HG02852 (cell line): ENCODE measurements around the gene MICB.
"Not testable (repeated sequence)": the region's sequence is repeated elsewhere in the genome, so short reads cannot be mapped to it uniquely, and the experiment has no call there.

ENCODE experiments used
- ATAC-seq: cut with Tn5 transposase; IDR thresholded peaks from one replicate; pipeline ENCODE4 v1.9.1; 2021; ENCODE audit warnings: mild to moderate bottlenecking, moderate library complexity; ENCODE audit not compliant: unreplicated experiment

MICB gene

DNA sequence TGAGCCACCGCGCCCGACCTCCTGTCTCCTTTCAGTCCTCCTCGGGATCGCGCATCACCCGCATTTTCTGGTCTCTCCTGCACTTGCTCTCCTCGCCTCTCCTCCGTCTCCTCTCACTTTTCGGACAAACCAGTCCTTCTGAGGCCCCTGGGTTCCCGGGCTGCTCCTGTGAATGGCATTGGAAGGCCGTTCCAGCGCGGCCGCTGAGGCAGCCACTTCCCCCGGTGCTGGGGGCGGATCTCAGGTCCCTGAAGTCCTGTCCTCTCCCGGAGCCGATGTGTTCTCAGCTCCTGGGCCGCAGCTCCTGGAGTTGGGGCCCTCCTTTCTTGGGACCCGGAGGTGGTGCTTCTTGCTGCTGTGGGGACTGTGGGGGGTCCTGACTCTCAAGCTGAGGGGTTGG is 803 bp downstream of the MICB start:
- ATAC-seq = no peak

DNA sequence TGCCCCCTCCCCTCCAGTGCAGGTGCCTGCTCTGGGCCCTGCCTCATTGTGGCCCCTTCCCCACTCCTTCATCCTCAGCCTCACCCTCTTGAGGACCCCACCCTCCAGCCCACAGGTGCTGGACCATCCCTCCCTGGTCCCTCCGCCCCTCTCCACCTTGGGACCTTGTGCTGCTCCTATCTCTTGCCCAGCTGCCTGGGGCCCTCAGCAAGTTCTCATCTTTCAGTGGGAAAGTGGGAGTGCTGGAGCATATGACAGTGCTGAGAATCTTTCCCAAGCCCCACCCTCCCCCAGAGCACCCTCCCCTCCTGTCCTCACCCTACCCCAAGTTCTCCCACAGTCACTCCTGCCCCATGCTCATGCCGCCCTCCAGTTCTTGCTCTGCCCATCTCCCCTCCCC is 1.7 kb downstream of the MICB start:
- ATAC-seq = not testable (repeated sequence)

DNA sequence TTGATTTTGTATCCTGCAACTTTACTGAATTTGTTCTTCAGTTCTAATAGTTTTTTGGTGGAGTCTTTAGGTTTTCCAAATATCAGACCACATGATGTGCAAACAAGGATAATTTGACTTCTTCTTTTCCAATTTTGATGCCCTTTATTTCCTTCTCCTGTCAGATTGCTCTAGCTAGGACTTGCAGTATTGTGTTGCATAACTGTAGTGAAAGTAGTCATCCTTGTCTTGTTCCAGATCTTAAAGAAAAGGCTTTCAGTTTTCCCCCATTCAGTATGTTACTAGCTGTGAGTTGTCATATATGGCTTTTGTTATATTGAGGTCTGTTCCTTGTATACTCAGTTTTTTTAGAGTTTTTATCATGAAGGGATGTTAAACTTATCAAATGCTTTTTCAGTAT is 4.6 kb downstream of the MICB start:
- ATAC-seq = no peak

DNA sequence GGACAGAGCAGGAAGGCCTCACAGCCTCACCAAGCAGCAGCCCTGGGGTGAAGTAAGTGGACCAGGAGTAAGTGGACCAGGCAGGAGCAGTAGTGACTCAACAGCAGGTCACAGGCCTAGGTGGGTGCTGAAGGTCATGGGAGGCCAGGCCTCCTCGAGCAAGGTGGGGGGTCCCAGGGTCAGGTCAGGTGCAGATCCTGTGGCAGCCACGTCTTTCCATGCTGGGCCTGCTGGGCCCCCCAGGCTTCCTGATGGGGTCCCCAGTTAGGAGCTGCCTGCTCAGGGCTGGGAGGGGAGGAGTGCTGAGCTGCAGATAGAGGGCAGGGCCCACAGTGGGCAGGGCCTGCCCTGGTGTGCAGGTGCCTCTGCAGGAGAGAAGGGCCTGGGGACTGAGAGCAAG is 11.1 kb downstream of the MICB start:
- ATAC-seq = not testable (repeated sequence)

DNA sequence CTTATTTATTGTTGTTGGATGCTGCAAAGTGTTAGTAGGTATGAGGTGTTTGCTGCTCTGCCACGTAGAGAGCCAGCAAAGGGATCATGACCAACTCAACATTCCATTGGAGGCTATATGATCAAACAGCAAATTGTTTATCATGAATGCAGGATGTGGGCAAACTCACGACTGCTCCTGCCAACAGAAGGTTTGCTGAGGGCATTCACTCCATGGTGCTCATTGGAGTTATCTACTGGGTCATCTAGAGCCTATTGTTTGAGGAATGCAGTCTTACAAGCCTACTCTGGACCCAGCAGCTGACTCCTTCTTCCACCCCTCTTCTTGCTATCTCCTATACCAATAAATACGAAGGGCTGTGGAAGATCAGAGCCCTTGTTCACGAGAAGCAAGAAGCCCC is 12.1 kb downstream of the MICB start:
- ATAC-seq = no peak

DNA sequence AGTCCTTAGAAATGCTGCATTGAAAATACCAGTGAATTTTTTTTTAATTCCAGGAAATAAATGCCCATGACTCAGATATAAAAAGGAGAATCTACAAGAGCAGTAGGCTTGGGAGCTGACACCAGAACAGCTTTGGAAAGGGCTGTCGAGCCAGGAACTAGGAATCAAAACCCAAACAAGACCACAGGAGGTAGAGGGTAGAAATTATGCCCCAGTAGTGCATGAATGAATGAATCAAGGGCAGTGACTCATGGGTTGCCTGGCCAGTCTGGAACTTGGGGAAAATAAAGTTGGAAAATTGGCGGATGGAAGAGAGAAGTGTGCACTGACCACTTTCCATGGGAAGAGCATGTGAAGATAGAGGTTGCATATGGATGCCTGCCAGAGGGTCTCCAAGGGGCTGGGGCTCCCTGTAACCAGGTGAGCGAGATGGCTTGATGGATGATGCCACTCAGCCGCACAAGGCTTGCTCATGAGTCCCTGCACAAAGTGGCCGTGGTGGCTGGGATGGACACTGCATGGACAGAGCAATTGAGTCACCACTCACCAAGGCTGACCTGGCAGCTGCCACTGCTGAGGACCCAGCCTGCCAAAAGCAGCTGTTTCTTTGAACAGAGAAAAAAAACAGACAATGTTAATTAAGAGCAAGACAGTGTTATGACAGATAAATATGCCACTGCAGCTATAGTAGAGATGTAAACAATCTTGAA is 15.7 kb downstream of the MICB start:
- ATAC-seq = no peak

DNA sequence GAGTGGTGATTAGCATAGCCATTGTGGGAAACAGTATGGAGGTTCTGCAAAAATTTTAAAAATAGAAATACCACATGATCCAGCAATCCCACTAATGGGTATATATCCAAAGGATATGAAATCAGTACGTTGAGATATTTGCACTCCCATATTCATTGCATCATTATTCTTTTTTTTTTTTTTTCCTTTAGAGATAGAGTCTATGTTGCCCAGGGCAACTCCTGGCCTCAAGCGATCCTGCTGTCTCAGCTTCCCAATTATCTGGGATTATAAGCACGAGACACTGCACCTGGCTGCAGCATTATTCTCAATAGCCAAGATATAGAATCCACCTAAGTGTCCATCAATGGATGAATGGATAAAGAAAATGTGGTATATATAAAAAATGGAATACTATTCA is 23.9 kb downstream of the MICB start:
- no peak for ATAC-seq

DNA sequence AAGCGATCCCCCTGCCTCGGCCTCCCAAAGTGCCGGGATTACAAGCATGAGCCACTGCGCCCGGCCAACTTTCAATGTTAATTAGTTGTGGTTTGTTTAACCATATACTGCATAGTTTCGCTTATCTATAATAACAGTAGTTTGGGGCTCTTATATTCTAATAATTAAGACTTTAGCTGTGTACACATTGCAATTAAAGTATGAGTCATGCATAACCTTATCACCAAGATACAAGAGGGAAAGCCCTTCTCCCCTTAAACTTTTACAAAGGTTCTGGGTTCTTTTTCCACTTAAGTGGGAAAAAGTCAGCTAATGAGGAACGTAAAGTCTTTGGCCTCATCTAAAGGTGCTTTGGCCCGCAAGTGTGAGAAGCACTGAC is 27.6 kb downstream of the MICB start:
- no peak for ATAC-seq

DNA sequence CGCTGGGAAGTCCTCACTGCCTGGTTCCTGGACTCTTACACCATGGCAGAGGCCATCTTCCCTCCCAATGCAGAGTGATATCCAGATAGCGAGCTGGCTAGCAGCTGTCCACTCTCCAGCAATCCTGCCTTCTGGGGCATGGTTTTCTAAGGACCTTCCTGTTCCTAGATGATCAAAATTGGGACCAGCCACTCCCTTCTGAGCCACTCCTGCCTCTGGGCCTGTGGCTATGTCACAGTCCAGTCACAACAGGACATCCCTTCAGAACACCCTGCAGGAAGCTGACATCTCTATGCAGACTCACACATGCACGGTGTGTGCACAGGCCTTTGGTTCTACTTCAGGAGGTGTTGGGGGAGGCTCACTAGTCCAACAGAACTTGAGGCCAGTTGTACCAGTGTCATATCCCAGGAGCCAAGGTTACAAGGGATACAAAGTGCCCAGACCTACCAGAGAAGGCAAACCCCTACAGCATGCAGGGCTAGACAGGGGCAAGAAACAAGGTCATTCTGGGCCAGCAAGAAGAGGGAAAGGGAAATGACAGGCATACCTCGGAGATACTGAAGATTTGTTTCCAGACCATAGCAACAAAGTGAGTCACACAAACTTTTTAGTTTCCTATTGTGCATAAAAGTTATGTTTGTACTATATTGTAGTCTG is 28.1 kb downstream of the MICB start:
- ATAC-seq = no peak

DNA sequence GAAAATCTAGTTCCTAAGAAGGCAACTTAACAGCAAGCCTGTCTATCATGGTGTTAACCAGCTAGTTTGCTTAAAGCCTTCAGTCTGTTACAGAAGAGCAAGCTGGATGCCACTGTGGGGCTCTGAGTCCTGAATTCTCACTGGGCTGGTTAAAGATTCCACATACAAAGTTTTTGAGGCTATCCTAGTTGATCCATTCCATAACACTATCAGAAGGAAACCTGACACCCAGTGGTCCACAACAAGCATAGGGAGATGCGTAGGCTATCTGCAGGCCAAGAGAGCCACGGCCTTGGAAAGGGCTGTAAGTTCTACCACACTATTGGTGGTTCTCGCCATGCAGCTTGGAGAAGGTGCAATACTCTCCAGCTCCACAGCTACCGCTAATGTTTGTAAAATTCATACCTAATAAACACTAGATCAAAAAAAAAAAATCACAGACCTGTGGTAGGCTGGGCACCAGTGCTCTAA is 30.4 kb downstream of the MICB start:
- ATAC-seq = no peak

DNA sequence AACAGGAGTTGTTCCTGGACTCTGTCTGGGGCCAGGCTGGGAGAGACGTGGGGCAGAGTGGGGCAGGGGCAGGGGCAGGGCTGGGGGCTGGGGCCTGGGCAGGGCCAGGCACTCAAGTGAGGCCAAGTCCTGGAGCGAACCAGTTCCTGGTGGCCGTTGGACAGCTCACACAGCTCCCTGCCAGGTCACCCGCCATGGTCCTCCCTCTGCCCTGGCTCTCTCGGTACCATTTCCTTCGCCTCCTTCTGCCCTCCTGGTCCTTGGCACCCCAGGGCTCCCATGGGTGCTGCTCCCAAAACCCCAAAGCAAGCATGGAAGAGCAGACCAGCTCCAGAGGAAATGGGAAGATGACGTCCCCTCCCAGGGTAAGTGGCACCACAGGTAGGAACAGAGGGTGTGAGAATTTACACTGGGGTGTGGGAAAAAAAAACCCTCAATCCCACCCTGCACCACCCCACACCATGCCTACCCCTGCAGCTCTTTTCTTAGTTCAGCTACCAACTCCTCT is 30.9 kb downstream of the MICB start, which contains the start of gene MCCD1:
Gene MCCD1, plus strand, starts transcription at position 142 of the 508 bp plus-strand sequence. Its CDS starts 53 bp downstream, at position 195.
- ATAC-seq = no peak

DNA sequence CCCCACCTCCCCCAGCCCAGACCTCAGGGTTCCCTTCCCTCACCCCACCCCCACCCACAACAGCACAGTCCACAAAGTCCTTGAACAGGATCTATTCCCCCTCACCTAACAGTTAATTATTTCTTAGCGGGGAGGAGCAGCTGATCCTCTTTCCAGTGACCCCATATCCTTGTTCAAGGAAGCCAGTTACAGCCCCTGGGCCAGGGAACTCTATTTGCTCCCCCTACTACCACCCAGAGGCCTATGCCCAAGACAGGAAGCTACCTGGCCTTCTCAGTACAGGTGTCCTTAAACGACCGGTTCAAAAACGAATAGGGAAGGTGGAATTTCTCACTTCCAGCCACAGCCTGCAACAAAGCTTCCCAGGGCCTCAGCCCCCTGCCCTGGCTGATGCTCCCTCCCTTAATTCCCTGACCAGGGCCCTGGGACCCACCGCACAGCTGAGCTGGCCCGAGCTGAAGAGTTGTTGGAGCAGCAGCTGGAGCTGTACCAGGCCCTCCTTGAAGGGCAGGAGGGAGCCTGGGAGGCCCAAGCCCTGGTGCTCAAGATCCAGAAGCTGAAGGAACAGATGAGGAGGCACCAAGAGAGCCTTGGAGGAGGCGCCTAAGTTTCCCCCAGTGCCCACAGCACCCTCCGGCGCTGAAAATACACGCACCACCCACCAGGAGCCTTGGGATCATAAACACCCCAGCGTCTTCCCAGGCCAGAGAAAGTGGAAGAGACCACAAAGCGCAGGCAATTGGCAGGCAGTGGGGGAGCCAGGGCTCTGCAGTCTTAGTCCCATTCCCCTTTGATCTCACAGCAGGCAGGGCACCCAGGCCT is 31.6 kb downstream of the MICB start:
- no peak for ATAC-seq

DNA sequence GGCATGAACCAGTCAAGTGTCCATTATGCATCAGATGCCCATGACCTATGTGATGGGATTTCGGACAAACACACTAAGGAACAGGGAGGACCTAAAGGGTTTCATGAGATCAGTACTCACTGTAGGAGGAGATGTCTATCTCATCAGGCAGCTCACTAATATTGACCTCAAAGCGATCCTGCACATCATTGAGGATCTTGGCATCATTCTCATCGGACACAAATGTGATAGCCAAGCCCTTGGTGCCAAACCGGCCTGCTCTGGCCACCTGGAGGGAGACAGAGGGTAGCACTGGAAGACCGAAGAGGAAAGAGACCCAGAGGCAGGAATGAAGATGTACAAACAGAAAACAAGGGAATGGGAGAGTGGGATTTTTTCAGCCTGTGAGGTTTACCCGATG is 32.7 kb downstream of the MICB start:
- ATAC-seq = no peak

DNA sequence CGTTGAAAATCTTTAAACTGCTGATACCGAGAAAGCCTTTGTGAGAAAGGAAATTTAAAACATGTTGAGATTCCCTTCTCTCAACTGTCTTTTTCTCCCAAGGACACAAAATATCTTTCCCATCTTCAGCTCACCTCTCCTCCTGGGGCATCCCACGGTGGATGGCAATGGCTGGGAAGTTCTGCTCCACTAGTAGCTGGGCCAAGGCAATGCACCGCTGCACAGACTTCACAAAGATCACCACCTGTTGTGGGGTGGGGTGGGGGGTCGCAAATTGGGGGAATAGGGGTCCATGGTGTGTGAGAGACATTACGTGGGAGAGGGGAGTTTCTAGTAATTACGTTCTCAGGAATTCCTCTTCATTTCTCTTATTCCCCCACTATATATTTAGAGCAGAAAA is 33.2 kb downstream of the MICB start:
- no peak for ATAC-seq

DNA sequence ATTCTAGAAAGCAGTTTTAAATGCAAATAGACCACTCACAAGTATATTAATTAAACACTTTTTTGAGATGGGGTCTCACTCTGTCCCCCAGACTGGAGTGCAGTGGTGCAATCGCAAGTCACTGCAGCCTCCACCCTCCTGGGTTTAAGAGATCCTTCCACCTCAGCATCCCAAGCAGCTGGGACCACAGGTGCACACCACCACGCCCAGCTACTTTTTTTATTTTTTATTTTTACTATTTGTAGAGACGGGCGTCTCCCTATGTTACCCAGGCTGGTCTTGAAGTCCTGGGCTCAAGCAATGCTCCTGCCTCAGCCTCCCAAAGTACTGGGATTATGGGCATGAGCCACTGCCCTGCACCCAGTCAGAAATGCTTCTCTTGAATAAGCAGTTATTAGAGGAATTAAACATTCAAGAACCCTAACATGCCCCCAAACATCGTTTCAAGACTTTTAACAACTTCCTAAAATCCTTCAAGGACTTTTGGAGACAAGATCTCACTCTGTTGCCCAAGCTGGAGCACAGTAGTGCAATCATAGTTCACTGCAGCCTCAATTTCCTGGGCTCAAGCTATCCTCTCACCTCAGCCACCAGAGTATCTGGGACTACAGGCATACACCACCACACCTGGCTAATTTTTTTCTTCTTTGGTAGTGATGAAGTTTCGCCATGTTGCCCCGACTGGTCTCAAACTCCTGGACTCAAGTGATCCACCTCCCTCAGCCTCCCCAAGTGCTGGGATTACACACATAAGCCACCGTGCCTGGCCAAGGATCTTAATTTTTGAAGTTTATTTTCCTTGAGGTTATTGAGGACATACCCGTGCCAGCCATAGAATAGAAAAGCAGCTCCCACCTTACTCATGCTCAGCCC is 34.1 kb downstream of the MICB start:
- ATAC-seq = no peak

DNA sequence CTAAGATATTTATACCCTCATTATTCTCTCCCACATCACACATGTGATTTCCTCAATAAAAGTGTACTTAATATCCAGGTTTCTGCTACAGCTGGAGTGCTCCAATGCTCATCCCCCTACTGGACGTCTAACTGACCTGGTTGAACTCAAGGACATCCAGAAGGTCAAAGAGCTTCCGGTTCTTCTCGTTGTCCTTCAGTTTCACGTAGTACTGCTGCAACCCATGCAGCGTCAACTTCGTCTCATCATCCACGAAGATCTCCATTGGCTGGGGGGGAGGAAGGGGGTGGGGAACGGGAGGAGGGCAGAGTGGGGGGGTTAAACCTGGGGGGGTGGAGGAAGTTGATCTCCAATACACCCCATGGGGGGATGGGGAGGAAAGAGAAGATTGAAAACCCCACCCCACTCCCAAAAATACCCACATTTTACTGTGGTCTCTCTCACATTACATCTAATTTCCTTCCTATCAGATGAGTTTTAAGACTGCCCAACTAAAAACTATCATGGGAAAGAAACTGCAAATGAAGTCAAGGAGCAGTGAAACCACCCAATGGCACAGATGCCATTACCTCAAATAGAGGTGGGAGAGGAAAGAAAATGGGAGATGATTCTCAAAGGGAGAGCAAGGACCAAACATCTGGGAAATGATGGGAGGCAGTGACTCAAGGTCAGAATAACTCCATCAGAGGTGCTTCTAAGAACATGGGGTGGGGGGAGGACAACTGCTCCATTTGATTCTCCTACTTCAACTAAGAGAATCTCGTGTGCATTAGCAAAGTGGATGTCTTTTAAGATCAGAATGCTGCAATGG is 34.9 kb downstream of the MICB start:
- ATAC-seq = no peak

DNA sequence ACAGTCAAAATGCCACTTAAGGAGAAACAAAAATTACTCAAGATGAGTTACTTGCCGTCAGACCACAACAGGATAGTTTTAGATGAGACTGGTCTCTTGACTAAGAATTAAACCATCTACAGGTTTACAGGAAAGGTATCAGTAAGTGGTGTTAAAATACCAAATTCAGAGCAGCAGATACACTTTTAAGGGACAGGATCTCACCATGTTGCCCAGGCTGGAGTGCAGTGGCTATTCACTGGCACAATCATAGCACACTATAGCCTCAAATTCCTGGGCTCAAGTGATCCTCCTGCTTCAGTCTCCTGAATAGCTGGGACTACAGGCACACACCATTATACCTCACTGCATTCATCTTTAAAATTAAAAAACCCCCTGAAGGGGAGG is 35.5 kb downstream of the MICB start:
- ATAC-seq = no peak

DNA sequence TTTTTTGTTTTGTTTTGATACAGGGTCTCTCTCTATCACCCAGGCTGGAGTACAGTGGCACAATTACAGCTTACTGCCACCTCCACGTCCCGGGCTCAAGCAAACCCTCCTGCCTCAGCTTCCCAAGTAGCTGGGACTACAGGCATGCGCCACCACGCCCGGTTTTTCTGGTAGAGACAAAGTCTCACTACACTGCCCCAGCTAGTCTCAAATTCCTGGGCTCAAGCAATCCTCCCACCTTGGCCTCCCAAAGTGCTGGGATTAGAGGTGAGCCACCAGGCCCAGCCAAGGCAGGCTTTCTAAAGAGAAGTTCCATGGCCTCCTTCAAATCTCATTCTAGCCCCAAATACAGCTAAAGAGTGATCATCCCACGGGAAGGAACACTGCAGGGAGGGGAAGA is 36.1 kb downstream of the MICB start:
- ATAC-seq = no peak

DNA sequence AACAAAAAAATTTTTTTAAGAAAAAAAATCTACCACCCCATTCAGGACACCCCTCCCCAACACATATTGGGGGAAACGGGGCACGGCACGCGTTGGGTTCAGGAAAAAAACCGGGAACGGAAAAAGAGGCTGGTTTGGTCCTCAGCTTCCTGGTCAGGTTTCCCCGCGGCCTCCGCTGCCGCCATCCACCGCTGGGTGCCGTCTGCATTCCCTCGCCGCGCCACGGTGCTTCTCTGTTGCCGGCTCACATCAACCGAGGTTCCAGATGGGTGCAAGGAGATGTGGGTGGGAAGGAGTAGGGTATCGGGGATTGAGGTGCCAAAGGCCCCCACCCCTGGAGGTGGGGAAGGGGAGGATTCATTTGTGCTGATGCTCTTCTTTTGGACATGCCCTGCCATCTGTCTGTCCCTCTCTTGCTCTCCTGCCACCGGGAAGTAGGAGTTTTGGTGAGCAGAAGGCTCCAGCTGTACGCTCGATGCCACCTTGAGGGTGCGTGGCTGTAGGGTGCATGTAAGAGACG is 36.6 kb downstream of the MICB start:
- no peak for ATAC-seq
